SK-N-SH (cell line): Measurements from ENCODE around the gene MOB1B.
"Not testable (repeated sequence)": the region's sequence is repeated elsewhere in the genome, so short reads cannot be mapped to it uniquely, and the experiment has no call there.

ENCODE experiments used
- CHD2 ChIP-seq: fragments of 150-350 bp; IDR thresholded peaks from 2 replicates; pipeline ENCODE4 v1.6.1; 2018; ENCODE audit warnings: low read length; ENCODE audit not compliant: partially characterized antibody
- POLR2AphosphoS5 ChIP-seq: IDR thresholded peaks from 2 replicates; pipeline ENCODE4 v1.6.1; 2012; ENCODE audit warnings: low read depth, low read length
- TAF1 ChIP-seq: IDR thresholded peaks from 2 replicates; pipeline ENCODE4 v1.6.1; 2012; ENCODE audit warnings: low read depth, mild to moderate bottlenecking, low read length, moderate library complexity, borderline replicate concordance
- TF ChIP-seq, protein P1 (sequence below): fragments of 200-600 bp; sonication (generic); IDR thresholded peaks from 2 replicates; pipeline ENCODE4 v1.6.1; 2017; ENCODE audit warnings: antibody characterized with exemption, mild to moderate bottlenecking, moderate library complexity

DNA sequence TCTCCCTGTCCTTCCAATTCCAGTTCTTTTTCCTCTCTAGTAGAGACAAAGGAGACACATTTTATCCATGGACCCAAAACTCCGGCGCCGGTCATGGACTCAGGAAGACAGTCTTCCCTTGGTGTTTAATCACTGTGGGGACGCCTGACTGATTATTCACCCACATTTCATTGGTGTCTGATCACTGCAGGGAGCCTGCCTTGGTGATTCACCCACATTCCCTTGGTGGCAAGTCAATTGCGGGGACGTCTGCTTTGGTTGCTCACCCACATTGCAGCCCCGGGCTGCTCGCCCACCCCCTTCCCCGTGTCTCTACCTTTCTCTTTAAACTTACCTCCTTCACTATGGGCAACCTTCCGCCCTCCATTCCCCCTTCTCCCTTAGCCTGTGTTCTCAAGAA lies 129.9 kb downstream of the MOB1B start:
- TF ChIP-seq CHD2, POLR2AphosphoS5, TAF1: not testable (repeated sequence)
- TF ChIP-seq, protein P1, sequence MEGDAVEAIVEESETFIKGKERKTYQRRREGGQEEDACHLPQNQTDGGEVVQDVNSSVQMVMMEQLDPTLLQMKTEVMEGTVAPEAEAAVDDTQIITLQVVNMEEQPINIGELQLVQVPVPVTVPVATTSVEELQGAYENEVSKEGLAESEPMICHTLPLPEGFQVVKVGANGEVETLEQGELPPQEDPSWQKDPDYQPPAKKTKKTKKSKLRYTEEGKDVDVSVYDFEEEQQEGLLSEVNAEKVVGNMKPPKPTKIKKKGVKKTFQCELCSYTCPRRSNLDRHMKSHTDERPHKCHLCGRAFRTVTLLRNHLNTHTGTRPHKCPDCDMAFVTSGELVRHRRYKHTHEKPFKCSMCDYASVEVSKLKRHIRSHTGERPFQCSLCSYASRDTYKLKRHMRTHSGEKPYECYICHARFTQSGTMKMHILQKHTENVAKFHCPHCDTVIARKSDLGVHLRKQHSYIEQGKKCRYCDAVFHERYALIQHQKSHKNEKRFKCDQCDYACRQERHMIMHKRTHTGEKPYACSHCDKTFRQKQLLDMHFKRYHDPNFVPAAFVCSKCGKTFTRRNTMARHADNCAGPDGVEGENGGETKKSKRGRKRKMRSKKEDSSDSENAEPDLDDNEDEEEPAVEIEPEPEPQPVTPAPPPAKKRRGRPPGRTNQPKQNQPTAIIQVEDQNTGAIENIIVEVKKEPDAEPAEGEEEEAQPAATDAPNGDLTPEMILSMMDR, result not testable (repeated sequence)
